Liver (tissue), 9 donors: ENCODE measurements around the gene RUFY4. TPM values are rescaled to one million over a fixed set of nuclear protein-coding genes. Genes with fewer than 3 reads are reported as not detected.

ENCODE experiments used
- DNase-seq: peaks from one replicate; pipeline ENCODE4 v3.0.0-alpha.2; 2017; ENCODE audit warnings: low spot score
- H3K27ac ChIP-seq, 2 donors: one replicate each; pipeline ENCODE4 v1.7.0; 2013; ENCODE audit warnings: inconsistent platforms in 2 of 2, low read length in 2 of 2, control low read depth in 1 of 2, low read depth in 1 of 2, mild to moderate bottlenecking in 1 of 2
- H3K27me3 ChIP-seq, 4 donors: one replicate each; pipeline versions ENCODE4 v1.6.1 to v1.7.0; 2013; ENCODE audit warnings: low read length in 3 of 4, inconsistent platforms in 1 of 4, mild to moderate bottlenecking in 1 of 4, moderate library complexity in 1 of 4; ENCODE audit not compliant: control insufficient read depth in 4 of 4, insufficient read depth in 4 of 4
- H3K36me3 ChIP-seq, 4 donors: one replicate each; pipeline versions ENCODE4 v1.6.1 to v1.7.0; 2013; ENCODE audit warnings: low read length in 3 of 4, mild to moderate bottlenecking in 3 of 4, low read depth in 1 of 4, moderate library complexity in 1 of 4; ENCODE audit not compliant: control insufficient read depth in 4 of 4, insufficient read depth in 3 of 4
- H3K4me1 ChIP-seq, 4 donors: one replicate each; pipeline versions ENCODE4 v1.6.1 to v1.7.0; 2013; ENCODE audit warnings: low read length in 3 of 4, mild to moderate bottlenecking in 3 of 4, moderate library complexity in 1 of 4; ENCODE audit not compliant: control insufficient read depth in 4 of 4, insufficient read depth in 4 of 4
- H3K4me3 ChIP-seq, 3 donors: one replicate each; pipeline versions ENCODE4 v1.6.1 to v1.7.0; 2013; ENCODE audit warnings: low read length in 3 of 3, control low read depth in 1 of 3, low read depth in 1 of 3, mild to moderate bottlenecking in 1 of 3
- H3K9ac ChIP-seq, 2 donors: one replicate each; pipeline ENCODE4 v1.7.0; 2013; ENCODE audit warnings: low read length in 2 of 2, mild to moderate bottlenecking in 2 of 2, moderate library complexity in 2 of 2, control low read depth in 1 of 2, low read depth in 1 of 2
- H3K9me3 ChIP-seq, 4 donors: one replicate each; pipeline versions ENCODE4 v1.6.1 to v1.7.0; 2013; ENCODE audit warnings: low read length in 3 of 4; ENCODE audit not compliant: control insufficient read depth in 4 of 4
- EGR1 ChIP-seq, 2 donors: IDR thresholded peaks; 2 replicates each; pipeline ENCODE4 v1.6.1; 2016 to 2018; ENCODE audit warnings: antibody characterized with exemption in 2 of 2, low read depth in 2 of 2
- FOXA2 ChIP-seq: IDR thresholded peaks from 2 replicates; pipeline ENCODE4 v1.6.1; 2016; ENCODE audit warnings: antibody characterized with exemption
- GABPA ChIP-seq, 2 donors: IDR thresholded peaks in 1 of 2; conservative IDR thresholded peaks in 1 of 2; 2 replicates each; pipeline ENCODE4 v1.6.1; 2016; ENCODE audit warnings: antibody characterized with exemption in 2 of 2, mild to moderate bottlenecking in 1 of 2, moderate library complexity in 1 of 2
- HNF4A ChIP-seq, 2 donors: conservative IDR thresholded peaks; 2 replicates each; pipeline ENCODE4 v1.6.1; 2016; ENCODE audit warnings: antibody characterized with exemption in 2 of 2, mild to moderate bottlenecking in 2 of 2
- HNF4G ChIP-seq: IDR thresholded peaks from 2 replicates; pipeline ENCODE4 v1.6.1; 2016; ENCODE audit warnings: antibody characterized with exemption
- JUND ChIP-seq, 2 donors: IDR thresholded peaks; 2 replicates each; pipeline ENCODE4 v1.6.1; 2016; ENCODE audit warnings: antibody characterized with exemption in 2 of 2
- NR2F2 ChIP-seq: IDR thresholded peaks from 2 replicates; pipeline ENCODE4 v1.6.1; 2016; ENCODE audit warnings: antibody characterized with exemption
- RAD21 ChIP-seq, 2 donors: IDR thresholded peaks; 2 replicates each; pipeline ENCODE4 v1.6.1; 2016; ENCODE audit warnings: antibody characterized with exemption in 2 of 2, mild to moderate bottlenecking in 2 of 2
- RXRA ChIP-seq, 2 donors: IDR thresholded peaks; 2 replicates each; pipeline ENCODE4 v1.6.1; 2017 to 2018; ENCODE audit warnings: antibody characterized with exemption in 2 of 2, mild to moderate bottlenecking in 1 of 2
- TAF1 ChIP-seq: conservative IDR thresholded peaks from 2 replicates; pipeline ENCODE4 v1.6.1; 2016; ENCODE audit warnings: antibody characterized with exemption, mild to moderate bottlenecking
- YY1 ChIP-seq: IDR thresholded peaks from 2 replicates; pipeline ENCODE4 v1.6.1; 2016; ENCODE audit warnings: antibody characterized with exemption, mild to moderate bottlenecking
- WGBS: extraction: QIAGEN DNeasy Blood & Tissue Kit; methylation state at CpG from one replicate; pipeline ENCODE4 v1.1.7; 2013; 5-methylcytosine and 5-hydroxymethylcytosine counted together
- polyA plus RNA-seq, 2 donors: library from polyadenylated mRNA; stranded (reverse) in 1 of 2; unstranded in 1 of 2; fragments of 200-250 nt in 1 of 2; fragments of >200 nt in 1 of 2; fragmentation: Nextera tagmentation in 1 of 2; extraction: Ambion mirVana in 1 of 2; gene quantifications; one replicate each; pipeline versions ENCODE4 v1.2.1 to v1.2.3, GENCODE V29; 2013 to 2015
- total RNA-seq, 2 donors: library from RNA; depleted of rRNA; stranded (reverse); fragments of >200 nt; gene quantifications; one replicate each; pipeline ENCODE4 v1.2.3, GENCODE V29; 2014
- TF ChIP-seq, protein P1 (sequence below): IDR thresholded peaks from 2 replicates; pipeline ENCODE4 v1.6.1; 2016; ENCODE audit warnings: antibody characterized with exemption, mild to moderate bottlenecking
- TF ChIP-seq, protein P2 (sequence below): IDR thresholded peaks from 2 replicates; pipeline ENCODE4 v1.6.1; 2016; ENCODE audit warnings: antibody characterized with exemption
- TF ChIP-seq, protein P3 (sequence below): fragments of 150-350 bp; IDR thresholded peaks from 2 replicates; pipeline ENCODE4 v1.5.1; 2017; ENCODE audit warnings: improper control_type of control experiment, low read depth, low read length; ENCODE audit not compliant: missing input control
- TF ChIP-seq, protein P4 (sequence below): IDR thresholded peaks from 2 replicates; pipeline ENCODE4 v1.6.1; 2016; ENCODE audit warnings: antibody characterized with exemption
- TF ChIP-seq, protein P5 (sequence below): IDR thresholded peaks from 2 replicates; pipeline ENCODE4 v1.6.1; 2016; ENCODE audit warnings: antibody characterized with exemption
- donor health status: healthy.
- donor health status: healthy.
- donor health status: healthy.
- donor health status: healthy.
- donor health status: healthy.

The RUFY4 gene
- total and polyA plus RNA-seq, 4 donors, result 0.05 to 0.08 (median 0.08) TPM; not detected in 1

DNA sequence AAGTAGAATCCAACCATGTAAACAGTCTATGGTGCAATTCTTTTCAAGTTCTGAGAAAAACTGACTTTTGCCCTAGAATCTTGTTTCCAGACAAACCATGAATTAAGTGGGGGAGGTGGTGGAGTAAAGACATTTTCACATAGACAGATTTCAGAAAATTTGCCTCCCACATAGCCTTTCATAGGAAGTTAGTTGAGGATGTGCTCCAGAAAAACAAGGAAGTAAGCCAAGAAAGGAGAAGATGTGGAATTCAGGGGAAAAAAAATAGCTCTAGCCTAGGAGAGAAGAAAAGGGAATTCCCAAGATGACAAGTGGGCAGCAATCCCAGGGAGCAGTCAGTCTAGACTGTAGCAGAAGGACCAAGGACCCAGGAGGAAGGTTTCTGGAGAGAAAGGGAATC, 17.4 kb downstream of the RUFY4 start:
- no peak for DNase-seq
- Histone ChIP-seq H3K9me3 (peaks cover 0 to 8% (median 5%) of the 10 kb centered on the region in 4 donors), H3K27me3 (no peaks in the 10 kb centered on the region), H3K4me3 (no peak overlapping the region), H3K27ac (no peak overlapping the region), H3K9ac (no peak overlapping the region), H3K36me3 (no peaks in the 10 kb centered on the region), H3K4me1 (no peaks in the 10 kb centered on the region)
- TF ChIP-seq NR2F2 (no peak), EGR1 (IDR thresholded peaks at IDR 0.05; ENCODE audit: low read depth in 2 of 2) (no peak), RAD21 (IDR thresholded peaks at IDR 0.05) (no peak), GABPA (IDR thresholded peaks at IDR 0.05 in 1 of 2, conservative IDR thresholded peaks at IDR 0.05 in 1 of 2) (no peak), RXRA (IDR thresholded peaks at IDR 0.05) (no peak), JUND (IDR thresholded peaks at IDR 0.05) (no peak)
- TF ChIP-seq, protein P1, sequence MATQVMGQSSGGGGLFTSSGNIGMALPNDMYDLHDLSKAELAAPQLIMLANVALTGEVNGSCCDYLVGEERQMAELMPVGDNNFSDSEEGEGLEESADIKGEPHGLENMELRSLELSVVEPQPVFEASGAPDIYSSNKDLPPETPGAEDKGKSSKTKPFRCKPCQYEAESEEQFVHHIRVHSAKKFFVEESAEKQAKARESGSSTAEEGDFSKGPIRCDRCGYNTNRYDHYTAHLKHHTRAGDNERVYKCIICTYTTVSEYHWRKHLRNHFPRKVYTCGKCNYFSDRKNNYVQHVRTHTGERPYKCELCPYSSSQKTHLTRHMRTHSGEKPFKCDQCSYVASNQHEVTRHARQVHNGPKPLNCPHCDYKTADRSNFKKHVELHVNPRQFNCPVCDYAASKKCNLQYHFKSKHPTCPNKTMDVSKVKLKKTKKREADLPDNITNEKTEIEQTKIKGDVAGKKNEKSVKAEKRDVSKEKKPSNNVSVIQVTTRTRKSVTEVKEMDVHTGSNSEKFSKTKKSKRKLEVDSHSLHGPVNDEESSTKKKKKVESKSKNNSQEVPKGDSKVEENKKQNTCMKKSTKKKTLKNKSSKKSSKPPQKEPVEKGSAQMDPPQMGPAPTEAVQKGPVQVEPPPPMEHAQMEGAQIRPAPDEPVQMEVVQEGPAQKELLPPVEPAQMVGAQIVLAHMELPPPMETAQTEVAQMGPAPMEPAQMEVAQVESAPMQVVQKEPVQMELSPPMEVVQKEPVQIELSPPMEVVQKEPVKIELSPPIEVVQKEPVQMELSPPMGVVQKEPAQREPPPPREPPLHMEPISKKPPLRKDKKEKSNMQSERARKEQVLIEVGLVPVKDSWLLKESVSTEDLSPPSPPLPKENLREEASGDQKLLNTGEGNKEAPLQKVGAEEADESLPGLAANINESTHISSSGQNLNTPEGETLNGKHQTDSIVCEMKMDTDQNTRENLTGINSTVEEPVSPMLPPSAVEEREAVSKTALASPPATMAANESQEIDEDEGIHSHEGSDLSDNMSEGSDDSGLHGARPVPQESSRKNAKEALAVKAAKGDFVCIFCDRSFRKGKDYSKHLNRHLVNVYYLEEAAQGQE, result no peak
- TF ChIP-seq, protein P2, sequence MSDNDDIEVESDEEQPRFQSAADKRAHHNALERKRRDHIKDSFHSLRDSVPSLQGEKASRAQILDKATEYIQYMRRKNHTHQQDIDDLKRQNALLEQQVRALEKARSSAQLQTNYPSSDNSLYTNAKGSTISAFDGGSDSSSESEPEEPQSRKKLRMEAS, result no peak
- TF ChIP-seq, protein P3, sequence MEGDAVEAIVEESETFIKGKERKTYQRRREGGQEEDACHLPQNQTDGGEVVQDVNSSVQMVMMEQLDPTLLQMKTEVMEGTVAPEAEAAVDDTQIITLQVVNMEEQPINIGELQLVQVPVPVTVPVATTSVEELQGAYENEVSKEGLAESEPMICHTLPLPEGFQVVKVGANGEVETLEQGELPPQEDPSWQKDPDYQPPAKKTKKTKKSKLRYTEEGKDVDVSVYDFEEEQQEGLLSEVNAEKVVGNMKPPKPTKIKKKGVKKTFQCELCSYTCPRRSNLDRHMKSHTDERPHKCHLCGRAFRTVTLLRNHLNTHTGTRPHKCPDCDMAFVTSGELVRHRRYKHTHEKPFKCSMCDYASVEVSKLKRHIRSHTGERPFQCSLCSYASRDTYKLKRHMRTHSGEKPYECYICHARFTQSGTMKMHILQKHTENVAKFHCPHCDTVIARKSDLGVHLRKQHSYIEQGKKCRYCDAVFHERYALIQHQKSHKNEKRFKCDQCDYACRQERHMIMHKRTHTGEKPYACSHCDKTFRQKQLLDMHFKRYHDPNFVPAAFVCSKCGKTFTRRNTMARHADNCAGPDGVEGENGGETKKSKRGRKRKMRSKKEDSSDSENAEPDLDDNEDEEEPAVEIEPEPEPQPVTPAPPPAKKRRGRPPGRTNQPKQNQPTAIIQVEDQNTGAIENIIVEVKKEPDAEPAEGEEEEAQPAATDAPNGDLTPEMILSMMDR, result no peak
- TF ChIP-seq, protein P4, sequence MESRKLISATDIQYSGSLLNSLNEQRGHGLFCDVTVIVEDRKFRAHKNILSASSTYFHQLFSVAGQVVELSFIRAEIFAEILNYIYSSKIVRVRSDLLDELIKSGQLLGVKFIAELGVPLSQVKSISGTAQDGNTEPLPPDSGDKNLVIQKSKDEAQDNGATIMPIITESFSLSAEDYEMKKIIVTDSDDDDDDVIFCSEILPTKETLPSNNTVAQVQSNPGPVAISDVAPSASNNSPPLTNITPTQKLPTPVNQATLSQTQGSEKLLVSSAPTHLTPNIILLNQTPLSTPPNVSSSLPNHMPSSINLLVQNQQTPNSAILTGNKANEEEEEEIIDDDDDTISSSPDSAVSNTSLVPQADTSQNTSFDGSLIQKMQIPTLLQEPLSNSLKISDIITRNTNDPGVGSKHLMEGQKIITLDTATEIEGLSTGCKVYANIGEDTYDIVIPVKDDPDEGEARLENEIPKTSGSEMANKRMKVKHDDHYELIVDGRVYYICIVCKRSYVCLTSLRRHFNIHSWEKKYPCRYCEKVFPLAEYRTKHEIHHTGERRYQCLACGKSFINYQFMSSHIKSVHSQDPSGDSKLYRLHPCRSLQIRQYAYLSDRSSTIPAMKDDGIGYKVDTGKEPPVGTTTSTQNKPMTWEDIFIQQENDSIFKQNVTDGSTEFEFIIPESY, result no peak
- TF ChIP-seq, protein P5, sequence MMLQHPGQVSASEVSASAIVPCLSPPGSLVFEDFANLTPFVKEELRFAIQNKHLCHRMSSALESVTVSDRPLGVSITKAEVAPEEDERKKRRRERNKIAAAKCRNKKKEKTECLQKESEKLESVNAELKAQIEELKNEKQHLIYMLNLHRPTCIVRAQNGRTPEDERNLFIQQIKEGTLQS, result no peak

DNA sequence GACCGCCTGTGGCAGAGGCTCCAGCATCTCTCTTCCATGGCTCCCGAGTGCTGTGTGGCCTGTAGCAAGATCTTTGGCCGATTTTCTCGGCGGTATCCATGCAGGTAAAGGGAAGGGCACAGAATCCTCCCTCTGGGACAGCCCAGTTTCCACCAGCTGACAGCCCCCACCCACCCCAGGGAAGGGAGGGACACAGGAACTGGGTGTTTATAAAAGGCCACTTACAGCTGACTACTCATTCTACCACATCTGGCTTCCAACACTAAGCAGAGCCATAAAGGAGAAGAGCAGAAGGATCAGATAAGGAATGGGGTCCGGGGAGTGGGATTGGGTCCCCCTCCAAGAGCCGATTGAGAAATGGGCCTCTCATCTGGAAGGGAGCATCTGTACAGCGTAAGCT, 20.2 kb downstream of the RUFY4 start:
- Histone ChIP-seq H3K9me3 (peaks cover 0 to 8% (median 4%) of the 10 kb centered on the region in 4 donors), H3K4me1 (no peaks in the 10 kb centered on the region), H3K4me3 (no peak overlapping the region), H3K36me3 (no peaks in the 10 kb centered on the region), H3K9ac (no peak overlapping the region), H3K27ac (no peak overlapping the region), H3K27me3 (no peaks in the 10 kb centered on the region)
- DNase-seq, result no peak
- 76% methylated on average over 8 of the region's 8 CpGs for WGBS
- TF ChIP-seq FOXA2 (no peak), HNF4G (no peak), EGR1 (IDR thresholded peaks at IDR 0.05; ENCODE audit: low read depth in 2 of 2) (no peak), TAF1 (no peak), HNF4A (conservative IDR thresholded peaks at IDR 0.05) (no peak), YY1 (no peak), JUND (IDR thresholded peaks at IDR 0.05) (no peak)
- TF ChIP-seq, protein P4, result no peak
- TF ChIP-seq, protein P5, result no peak
- TF ChIP-seq, protein P1, result no peak
